SK-N-SH (cell line): Measurements from ENCODE around the gene KRTAP16-1.

Experiments used
- POLR2AphosphoS5 ChIP-seq: IDR thresholded peaks from 2 replicates; pipeline ENCODE4 v1.6.1; 2012; ENCODE audit warnings: low read depth, low read length
- TF ChIP-seq, protein P1 (sequence below): IDR thresholded peaks from 2 replicates; pipeline ENCODE4 v1.4.0; 2012; ENCODE audit warnings: low read depth
- TF ChIP-seq, protein P2 (sequence below): fragments of 200-600 bp; sonication (generic); IDR thresholded peaks from 2 replicates; pipeline ENCODE4 v1.6.1; 2017; ENCODE audit warnings: antibody characterized with exemption, mild to moderate bottlenecking, moderate library complexity

DNA sequence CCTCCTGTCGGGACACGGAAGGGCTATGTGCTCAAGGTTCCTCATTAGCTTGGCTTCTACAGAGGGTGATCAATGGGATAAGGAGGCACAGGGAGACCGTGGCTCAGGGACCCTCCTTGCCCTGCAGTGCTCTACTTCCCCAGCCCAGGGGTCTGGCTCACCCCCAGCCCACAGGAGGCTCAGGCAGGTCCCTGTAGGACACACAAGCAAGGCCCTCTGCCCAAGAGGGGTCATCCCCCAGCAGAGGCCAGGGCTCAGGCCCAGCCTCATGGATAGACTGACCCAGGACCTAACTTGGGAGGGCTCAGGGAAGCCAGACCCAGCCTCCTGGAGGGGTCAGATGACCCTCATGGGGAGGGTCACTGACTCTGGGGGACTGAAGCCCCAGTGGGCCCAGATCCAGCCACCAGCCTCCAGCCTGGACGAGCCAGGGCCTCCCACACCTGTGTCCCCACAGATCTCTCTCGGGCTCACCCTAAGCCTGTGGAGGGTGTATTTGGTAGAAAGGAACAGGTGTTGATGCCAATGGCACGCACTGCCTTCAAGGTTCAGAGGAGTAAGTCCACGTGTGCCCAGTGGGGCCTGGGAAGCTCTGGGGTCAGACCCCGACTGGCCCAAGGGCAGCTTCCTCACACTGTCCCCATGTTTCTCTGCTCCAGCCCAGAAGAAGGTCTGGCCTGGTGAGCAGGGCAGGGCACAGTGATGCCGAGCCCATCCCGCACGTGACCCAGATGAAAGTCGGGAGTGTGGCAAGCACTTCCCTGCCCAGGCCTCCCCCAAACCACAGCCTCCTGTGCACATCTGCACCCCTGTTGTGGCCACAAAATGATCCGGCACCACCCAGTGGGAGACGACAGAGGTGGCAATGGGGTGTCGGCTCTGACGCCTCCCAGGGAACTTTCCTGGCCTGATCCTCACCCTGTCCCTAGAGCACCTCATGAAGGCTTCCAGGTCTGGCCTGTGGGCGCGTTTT lies 17.4 kb upstream of the KRTAP16-1 start:
- TF ChIP-seq POLR2AphosphoS5 = no peak
- TF ChIP-seq, protein P1, sequence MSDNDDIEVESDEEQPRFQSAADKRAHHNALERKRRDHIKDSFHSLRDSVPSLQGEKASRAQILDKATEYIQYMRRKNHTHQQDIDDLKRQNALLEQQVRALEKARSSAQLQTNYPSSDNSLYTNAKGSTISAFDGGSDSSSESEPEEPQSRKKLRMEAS = no peak
- TF ChIP-seq, protein P2, sequence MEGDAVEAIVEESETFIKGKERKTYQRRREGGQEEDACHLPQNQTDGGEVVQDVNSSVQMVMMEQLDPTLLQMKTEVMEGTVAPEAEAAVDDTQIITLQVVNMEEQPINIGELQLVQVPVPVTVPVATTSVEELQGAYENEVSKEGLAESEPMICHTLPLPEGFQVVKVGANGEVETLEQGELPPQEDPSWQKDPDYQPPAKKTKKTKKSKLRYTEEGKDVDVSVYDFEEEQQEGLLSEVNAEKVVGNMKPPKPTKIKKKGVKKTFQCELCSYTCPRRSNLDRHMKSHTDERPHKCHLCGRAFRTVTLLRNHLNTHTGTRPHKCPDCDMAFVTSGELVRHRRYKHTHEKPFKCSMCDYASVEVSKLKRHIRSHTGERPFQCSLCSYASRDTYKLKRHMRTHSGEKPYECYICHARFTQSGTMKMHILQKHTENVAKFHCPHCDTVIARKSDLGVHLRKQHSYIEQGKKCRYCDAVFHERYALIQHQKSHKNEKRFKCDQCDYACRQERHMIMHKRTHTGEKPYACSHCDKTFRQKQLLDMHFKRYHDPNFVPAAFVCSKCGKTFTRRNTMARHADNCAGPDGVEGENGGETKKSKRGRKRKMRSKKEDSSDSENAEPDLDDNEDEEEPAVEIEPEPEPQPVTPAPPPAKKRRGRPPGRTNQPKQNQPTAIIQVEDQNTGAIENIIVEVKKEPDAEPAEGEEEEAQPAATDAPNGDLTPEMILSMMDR = no peak
